PC-9 (cell line): ENCODE measurements around the gene ABCA4.
"Not testable (repeated sequence)": the region's sequence is repeated elsewhere in the genome, so short reads cannot be mapped to it uniquely, and the experiment has no call there.

Experiments used
- EZH2 ChIP-seq: fragments of 200-600 bp; sonication (generic); IDR thresholded peaks from 2 replicates; pipeline ENCODE4 v1.8.0; 2017; ENCODE audit warnings: antibody characterized with exemption, low read depth
- TF ChIP-seq, protein P1 (sequence below): fragments of 200-600 bp; sonication (generic); conservative IDR thresholded peaks from 2 replicates; pipeline ENCODE4 v1.6.1; 2017; ENCODE audit warnings: mixed run types, antibody characterized with exemption, mild to moderate bottlenecking, moderate library complexity

DNA sequence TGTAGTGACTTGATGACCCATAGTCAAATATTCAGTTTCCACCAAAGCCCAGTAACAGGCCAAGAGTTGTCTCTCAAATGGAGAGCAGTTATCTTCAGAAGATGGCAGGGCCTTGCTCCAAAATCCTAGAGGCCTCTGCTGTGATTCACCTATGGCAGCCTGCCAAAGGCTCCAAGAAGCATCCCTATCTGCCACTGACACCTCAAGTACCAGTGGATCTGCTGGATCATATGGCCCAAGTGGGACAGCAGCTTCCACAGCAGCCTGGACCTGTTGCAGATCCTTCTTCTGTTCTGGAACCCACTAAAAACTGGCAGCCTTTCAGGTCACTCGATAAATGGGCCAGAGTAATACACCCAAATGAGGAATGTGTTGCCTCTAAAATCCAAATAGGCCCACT, 43.2 kb upstream of the ABCA4 start:
- TF ChIP-seq, protein P1, sequence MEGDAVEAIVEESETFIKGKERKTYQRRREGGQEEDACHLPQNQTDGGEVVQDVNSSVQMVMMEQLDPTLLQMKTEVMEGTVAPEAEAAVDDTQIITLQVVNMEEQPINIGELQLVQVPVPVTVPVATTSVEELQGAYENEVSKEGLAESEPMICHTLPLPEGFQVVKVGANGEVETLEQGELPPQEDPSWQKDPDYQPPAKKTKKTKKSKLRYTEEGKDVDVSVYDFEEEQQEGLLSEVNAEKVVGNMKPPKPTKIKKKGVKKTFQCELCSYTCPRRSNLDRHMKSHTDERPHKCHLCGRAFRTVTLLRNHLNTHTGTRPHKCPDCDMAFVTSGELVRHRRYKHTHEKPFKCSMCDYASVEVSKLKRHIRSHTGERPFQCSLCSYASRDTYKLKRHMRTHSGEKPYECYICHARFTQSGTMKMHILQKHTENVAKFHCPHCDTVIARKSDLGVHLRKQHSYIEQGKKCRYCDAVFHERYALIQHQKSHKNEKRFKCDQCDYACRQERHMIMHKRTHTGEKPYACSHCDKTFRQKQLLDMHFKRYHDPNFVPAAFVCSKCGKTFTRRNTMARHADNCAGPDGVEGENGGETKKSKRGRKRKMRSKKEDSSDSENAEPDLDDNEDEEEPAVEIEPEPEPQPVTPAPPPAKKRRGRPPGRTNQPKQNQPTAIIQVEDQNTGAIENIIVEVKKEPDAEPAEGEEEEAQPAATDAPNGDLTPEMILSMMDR: not testable (repeated sequence)
- not testable (repeated sequence) for TF ChIP-seq EZH2
